NCI-H524 treated with DMSO at 0.1 percent for 48 hours (cell line): ENCODE results near the gene CFAP46.
"Not testable (repeated sequence)": the region's sequence is repeated elsewhere in the genome, so short reads cannot be mapped to it uniquely, and the experiment has no call there.

ENCODE experiments used
- DNase-seq: peaks from one replicate; lab custom pipeline; 2025; lab: John Stamatoyannopoulos, UW

CFAP46 gene

DNA sequence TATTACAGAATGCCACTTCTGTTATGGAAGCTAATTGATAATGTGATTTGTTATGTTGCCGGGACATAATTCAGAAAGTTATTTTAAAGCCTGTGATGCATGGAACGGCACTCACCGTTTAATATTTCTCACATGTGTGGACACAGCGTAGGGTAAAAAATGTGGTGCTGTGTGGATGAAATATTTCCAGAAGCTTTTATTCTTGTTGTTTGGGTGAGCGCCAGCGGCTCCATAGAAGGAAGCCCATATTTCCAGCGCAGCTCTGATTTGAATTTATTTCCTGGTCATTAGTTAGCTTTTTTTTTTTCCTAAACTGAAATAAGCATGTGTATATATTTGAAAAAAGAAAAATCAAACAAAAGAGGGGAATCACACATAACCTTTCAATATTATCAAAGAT lies 136.3 kb downstream of the CFAP46 start:
- DNase-seq, result no peak

DNA sequence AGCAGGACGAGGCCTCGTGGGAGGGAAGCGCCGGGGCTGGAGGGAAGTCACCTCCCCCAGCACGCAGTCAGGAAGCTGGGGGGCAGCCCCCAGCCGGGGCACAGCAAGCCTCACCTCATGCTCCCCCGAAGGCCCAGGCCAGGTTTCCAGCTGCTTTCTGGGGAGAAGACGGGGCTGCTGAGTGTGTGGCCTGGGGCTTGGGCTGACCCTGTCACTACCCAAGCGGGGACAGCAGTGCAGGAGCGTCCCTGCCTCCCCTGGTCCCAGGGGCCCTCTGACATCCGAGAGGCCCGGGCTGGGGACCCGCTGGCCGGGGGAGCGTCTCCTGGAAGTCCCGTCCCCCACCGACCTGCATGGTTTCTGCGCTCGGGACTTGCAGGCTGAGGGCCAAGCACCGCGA lies 136.8 kb downstream of the CFAP46 start:
- DNase-seq, result no peak

DNA sequence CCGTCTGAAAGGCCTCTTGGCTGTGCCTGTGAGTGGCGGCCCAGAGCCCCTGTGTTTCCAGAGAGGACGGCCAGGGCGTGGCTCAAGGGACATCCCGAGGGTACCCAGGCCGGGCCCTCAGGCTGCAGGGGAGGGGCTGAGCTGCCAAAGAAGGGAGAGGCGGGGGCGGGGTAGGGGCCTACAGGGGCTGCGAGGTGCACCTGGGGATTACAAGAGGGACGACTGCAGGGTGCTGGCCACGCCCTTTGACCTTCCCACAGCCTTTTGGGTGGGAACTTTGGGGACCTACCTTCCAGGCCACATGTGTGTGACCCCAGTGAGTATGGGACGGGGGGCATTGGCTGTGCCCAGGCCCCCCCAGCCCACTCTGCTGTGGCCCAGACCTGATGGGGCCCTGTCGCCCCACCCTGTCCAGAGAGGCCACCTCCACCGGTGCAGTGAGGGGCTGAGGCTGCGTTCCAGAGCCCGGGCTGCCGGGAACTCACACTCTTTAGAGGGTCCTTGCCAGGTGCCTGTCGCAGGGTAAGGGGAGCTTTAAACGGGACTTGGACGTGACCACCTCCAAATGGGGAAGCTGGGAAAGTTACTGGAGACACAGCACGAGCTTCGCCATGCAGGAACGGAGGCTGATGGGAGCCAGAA lies 137.5 kb downstream of the CFAP46 start:
- DNase-seq, result no peak

- no peak for DNase-seq
Observed at GRCh38 chr10:132804287-132804686, 138.1 kb downstream of the CFAP46 start.

DNA sequence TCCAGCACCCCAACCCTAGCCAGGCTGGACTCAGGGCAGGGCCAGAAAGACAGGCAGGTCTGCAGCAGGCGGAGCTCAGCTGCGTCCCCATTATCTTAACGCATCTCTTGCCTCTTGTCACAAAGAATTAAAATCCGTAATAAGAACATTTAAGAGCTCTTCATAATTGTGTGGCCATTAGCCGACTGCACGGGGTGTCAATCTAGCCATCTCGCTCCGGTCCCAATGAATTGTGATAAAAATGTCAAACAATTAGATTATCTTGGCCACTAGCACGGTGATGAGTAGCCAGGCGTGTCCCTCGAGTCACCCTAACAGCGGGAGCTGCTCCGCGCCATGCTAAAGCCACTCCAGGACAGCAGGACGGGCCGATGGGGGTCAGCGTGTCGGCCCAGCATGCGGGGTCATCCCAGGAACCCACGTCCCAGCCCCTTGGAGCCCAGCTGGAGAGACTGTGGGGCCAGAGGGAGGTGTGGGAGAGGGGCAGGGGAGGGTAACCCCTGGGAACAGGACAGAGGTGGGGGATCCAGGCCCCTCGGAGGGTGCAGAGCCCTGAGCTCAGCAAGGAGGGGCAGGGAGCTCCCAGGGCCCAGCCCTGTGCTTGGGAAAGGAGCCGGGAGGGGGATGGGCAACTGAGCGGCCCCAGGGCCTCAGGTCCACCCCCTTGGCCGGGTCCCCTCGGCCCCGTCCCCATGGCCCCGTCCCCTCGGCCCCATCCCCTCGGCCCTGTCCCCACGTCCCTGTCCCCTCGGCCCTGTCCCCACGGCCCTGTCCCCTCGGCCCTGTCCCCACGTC lies 138.8 kb downstream of the CFAP46 start:
- no peak for DNase-seq

- DNase-seq, result no peak
Observed at GRCh38 chr10:132802694-132803320, 139.6 kb downstream of the CFAP46 start.

DNA sequence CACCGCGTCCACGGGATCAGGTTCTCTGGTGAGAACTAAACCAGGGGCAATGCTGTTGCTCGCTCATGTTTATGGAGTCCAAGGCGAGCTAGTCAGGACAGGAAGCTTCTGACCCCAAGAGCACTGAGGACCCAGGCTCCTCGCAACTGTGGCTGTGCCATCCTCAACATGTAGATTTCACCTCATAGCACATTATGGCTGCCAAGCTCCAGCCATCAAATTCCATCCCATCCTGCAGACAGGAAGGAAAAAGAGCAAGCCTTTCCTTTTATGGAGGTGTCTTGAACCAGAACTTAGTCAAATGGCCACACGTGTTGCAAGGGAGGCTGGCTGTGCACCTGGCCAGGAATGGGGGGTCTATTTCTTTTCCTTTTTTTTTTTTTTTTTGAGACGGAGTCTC lies 140.3 kb downstream of the CFAP46 start:
- no peak for DNase-seq

DNA sequence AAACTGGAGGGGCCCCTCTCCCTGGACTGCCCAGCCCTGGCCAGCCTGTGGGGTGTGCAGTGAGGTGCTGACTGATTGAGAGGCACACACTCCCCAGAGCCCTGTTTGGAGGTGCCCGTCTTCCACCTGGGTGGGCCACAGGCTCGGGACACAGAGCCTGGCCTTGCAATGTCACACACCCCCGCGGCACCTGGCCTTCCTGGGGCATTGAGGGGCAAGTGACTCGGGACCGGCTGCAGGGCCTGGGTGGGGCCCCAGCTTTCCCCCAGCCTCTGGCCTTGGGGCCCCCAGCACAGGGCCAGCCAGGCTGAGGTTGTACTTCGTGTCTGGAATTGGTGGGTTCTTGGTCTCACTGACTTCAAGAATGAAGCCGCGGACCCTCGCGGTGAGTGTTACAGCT lies 142.5 kb downstream of the CFAP46 start:
- DNase-seq, result no peak

DNA sequence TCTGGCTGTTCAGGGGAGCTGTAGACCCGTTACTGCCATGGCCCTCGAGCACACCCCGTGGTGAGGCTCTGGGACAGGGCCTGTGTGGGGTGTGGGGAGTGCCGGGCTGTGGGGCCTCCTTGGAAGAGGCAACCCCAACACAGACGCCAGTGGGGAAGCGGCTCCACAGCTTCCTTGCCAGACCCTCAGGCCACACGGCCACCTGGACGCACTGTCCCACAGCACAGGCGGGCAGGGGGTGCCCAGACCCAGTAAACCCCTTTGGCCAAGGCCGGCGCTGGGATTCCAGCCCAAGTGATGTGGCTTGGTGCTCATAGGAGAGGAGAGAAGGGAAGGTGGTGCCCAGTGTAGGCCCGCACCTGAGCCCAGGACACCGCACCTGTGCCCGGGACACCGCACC lies 143.5 kb downstream of the CFAP46 start:
- no peak for DNase-seq

GRCh38 chr10:132798403-132798802 lies 144.0 kb downstream of the CFAP46 start:
- no peak for DNase-seq

DNA sequence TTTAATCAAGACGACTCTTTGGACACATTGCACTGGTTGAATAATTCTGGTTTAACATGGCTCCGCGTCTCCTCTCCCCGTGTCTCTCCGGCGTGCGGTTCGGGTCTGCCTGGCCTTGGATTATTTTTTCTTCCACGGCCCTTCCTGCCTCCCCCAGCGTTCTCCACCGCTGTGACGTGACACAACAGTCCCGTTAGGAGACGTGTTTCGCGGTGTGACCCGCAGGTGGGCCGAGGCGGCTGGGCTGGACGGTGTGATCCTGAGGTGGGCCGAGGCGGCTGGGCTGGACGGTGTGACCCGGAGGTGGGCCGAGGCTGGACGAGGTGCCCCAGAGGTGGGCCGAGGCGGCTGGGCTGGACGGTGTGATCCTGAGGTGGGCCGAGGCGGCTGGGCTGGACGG lies 144.4 kb downstream of the CFAP46 start:
- not testable (repeated sequence) for DNase-seq

GRCh38 chr10:132796846-132797245 lies 145.5 kb downstream of the CFAP46 start:
- DNase-seq, result no peak

GRCh38 chr10:132793871-132794849 lies 148.2 kb downstream of the CFAP46 start:
- peak; percentile 33 for DNase-seq

DNA sequence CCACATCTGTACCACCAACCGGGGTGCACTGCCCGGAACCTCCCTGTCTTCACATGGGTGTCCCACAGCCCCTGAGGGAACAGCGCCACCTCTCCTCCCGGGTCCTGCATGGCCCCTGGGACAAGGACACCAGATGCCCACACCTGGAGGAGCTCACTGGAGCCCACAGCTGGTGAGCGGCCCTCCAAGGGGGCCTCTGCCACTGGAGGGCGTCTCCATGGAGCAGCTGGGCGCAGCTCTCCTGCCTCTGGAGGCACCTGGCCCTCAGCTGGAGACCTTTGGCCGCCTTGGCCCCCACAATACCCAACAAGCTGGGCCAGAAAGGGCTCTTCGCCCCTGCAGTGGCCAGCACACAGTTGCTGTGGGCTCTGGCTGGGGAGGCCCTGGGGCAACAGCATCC lies 149.2 kb downstream of the CFAP46 start:
- DNase-seq, result no peak

DNA sequence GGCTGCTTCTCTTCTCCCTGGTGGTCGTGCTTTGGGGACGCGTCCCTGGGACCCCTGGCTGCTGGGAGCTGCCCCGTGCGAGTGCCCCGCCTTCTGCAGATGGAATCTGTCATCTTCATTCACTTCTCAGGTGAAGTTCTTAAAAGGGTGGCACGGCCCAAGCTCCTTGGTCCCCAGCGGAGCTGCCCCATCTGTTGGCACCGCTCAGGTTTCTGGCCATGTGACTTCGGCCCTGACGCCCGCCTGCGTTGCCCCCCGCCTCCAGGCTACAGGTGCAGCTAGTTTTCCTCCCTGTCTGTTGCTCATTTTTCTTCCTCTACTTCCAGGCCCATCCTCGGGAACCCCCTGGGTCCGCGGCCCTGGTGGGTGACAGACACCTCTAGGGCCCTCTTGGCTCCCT lies 149.6 kb downstream of the CFAP46 start:
- DNase-seq, result no peak

GRCh38 chr10:132792099-132792498 lies 150.3 kb downstream of the CFAP46 start:
- not testable (repeated sequence) for DNase-seq

DNA sequence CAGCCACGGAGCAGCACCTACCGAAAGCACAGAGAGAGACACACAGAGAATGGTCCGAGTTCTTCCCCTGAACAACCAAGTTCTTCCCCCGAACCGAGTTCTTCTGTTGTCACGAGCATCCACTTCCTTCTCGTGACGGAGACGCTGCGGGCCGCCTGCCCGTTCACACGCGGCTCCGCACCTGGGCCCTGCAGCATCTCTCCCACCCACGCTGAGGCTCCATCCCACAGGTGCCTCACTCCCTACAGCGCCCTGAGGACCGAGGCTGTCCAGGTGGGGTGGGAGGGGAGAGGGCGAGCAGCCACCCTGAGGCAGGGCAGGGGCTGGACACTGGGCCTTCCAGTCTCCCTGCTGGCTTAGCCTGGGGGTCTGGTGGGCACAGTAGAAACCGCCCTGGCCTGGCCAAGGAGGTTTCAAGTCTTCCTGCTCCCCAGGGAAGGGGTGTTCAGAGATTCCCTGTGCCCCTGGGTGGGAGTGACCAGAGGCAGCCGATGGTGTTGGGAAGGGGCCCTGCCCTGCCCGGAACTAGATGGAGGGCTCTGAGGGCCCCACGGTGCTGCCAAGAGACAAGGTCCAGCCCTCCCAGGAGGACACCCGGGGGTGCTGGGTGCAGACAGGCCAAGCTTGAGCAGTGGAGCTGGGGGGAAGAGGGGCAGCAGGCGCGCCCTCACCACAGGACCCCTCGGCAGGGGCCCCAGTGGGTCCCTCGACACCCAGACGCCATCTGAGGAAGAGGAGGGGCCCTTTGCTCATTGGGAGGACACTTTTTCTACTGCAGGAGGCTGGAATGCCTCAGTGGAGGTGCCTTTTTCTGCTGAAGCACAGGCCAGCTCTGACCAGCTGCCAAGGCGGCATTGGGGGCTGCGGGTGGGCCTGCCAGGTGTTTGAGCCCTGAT lies 151.2 kb downstream of the CFAP46 start:
- DNase-seq, result no peak

DNA sequence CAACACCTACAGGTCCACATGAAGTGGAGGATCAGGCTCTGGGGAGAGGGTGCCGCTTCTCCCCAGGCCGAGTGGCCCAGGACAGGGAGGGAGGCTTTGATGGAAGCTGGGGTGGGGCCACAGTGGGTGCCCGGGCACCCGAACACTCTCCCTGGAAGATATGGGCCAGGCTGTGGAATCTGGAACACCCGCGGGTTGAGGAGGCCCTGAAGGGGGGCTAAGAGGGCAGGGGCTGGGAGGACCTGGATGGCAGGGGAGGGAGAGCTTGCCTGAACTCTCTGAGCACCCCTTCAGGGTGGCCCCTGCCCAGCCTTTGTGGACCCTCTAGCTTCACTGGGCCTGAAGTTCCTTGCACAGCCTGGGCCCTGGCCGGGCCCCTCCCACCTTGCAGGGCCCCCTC lies 151.9 kb downstream of the CFAP46 start:
- DNase-seq, result no peak

GRCh38 chr10:132789659-132790148 lies 152.7 kb downstream of the CFAP46 start:
- DNase-seq, result no peak

DNA sequence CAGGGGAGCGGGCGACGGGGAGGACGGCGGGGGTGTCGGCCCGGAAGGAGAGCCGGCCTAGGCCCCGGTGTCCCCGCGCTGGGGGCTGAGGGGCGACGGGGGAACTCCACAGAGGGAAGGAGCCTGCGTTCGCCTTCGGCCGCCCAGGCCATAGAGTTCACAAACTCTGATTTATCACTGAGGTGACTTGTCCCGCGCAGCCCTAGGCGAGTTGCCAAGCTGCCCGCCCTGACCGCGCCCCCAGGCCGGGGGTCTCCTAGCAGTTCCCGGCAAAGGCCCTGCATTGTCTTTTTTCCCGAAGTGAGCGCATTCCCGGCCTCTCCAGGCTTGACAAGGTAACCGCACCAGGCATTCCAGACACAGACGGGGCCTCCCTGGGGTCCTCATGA lies 153.5 kb downstream of the CFAP46 start:
- no peak for DNase-seq
